ENCODE data around the gene CNOT11.
"Not testable (repeated sequence)": the region's sequence is repeated elsewhere in the genome, so short reads cannot be mapped to it uniquely, and the experiment has no call there.

CNOT11 gene

GRCh38 chr2:101252408-101253012 lies at the start of gene CNOT11:
CNOT11 (plus strand) TSS chr2:101252886; CDS start chr2:101252965, 79 bp downstream.
- DNase-seq (ENCODE audit: low read depth in 2 of 2): peak; percentile 98

DNA sequence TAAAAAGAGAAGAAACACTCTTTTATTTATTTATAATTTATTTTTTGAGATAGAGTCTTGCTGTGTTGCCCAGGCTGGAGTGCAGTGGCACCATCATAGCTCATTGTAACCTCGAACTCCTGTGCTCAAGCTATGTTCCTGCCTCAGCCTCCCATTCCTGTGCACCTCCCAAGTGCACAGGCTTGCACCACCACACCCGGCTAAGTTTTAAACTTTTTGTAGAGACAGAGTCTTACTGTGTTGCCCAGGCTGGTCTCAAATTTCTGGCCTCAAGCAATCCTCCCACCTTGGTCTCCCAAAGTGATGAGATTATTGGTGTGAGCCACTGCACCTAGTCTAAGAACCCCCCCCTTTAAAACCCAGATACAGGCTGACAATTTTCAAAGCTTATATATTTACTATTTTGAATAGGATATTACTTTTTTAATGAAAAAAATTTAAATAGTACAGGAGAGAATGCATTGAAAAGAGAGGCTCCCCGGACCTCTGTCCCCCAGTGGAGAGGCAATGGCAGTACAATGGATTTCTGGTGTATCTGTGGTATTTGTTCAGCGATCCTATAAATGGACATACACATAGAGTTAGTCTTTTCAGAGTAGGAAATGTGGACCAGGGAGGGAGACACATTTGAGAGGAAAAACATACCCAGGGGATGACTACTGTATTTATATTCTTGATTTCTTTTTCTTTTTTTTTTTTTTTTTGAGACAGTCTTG lies 48.1 kb upstream of the CNOT11 start:
- DNase-seq (ENCODE audit: low read depth in 2 of 2): no peak

GRCh38 chr2:101205521-101206479 lies 46.9 kb upstream of the CNOT11 start:
- DNase-seq (ENCODE audit: low read depth in 2 of 2): no peak

- no peak for DNase-seq (ENCODE audit: low read depth in 2 of 2)
Measured at GRCh38 chr2:101208830-101209229, 43.9 kb upstream of the CNOT11 start.

GRCh38 chr2:101219246-101219645 lies 33.4 kb upstream of the CNOT11 start:
- no peak for DNase-seq (ENCODE audit: low read depth in 2 of 2)

- DNase-seq (ENCODE audit: low read depth in 2 of 2): not testable (repeated sequence)
Measured at GRCh38 chr2:101220091-101220490, 32.6 kb upstream of the CNOT11 start.

- peak; percentile 13 to 23 for DNase-seq (ENCODE audit: low read depth in 2 of 2)
Measured at GRCh38 chr2:101223814-101224231, 28.9 kb upstream of the CNOT11 start.

DNA sequence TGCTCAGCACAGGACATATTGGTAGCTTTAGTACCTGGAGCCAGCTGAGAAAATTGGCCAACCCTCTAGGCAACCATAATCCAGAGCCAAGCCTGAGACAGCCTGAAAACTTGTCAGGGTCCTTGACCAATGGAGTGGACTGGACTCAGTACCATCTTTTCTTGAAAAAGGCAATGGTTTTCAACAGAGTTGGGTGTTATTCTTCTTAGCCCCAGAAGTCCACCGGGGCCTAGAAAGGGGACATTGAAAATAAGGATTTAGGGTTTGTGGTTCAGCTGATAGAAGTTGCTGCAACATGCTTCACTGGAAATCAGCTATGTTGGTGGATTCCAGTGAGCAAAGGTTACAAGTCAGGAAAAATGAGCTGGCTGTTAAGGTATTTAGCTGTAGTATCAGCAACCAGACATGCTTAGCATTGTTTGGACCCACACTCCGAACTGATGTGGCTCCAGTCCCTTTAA lies 22.1 kb upstream of the CNOT11 start:
- no peak for DNase-seq (ENCODE audit: low read depth in 2 of 2)

DNA sequence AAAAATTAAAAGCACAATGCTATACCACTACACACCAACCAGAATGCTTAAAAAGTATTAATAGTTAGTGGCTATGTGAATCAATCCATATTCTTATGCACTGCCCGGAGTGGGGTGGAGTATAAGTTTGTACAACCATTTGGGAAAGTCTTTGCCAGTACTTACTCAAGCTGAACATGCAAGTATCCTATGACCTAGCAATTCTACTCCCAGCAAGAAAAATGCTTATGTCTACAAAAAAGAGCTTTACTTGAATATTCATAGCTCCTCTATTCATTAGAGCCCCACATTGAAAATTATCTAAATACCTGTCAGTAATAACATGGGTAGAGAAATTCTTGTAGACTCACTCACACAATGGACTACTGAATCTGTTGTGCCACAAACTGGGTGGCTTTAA lies 21.4 kb upstream of the CNOT11 start:
- no peak for DNase-seq (ENCODE audit: low read depth in 2 of 2)

DNA sequence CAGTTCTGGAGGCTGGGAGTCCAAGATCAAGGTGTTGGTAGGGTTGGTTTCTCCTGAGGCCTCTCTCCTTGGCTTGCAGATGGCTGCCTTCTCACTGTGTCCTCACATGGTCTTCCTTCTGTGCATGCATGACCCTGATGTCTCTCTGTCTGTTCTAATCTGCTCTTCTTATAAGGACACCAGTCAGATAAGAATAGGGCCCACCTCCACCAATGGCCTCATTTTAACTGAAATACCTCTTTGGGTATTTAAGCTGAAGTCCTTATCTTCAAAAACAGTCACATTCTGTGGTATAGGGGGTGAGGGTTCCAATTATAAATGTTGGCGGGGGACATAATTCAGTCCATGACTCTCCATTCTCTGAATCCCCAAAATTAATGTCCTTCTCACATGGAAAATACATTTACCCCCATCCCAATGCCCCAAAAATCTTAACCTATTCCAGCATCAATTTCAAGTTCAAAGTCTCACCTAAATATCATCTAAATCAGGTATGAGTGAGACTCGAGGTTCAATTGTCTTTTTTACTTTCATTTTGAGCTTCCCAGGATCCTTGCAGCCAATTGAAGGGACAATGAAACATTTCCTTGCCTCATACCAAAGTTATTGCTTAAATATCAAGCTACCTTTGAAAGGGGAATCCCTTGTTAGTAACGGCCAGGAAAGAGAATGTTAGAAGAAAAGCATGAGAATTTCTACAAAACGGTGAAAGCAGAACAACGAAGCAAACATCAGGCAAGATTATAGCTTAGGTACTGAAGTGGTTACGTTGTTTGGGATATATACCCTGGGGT lies 20.6 kb upstream of the CNOT11 start:
- DNase-seq (ENCODE audit: low read depth in 2 of 2): no peak

DNA sequence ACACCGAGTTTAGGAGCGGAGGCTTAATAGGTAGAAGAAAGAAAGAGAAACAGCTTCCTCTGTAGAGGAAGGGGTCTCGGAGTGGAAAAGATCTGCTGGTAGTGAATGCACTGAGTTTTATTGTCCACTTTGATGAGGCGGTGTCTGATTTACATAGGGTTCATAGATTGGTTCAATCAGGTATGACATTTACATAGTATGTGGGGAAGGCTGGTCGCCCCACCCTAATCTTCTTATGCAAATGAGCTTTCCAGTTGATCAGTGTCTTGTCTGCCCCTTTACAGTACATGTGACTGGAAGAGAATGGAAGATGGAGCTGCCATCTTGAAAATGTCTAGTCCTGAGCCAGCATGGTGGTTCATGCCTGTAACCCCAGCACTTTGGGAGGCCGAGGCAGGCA lies 19.9 kb upstream of the CNOT11 start:
- DNase-seq (ENCODE audit: low read depth in 2 of 2): no peak

- DNase-seq (ENCODE audit: low read depth in 2 of 2): no peak
Measured at GRCh38 chr2:101234169-101234938, 18.3 kb upstream of the CNOT11 start.

DNA sequence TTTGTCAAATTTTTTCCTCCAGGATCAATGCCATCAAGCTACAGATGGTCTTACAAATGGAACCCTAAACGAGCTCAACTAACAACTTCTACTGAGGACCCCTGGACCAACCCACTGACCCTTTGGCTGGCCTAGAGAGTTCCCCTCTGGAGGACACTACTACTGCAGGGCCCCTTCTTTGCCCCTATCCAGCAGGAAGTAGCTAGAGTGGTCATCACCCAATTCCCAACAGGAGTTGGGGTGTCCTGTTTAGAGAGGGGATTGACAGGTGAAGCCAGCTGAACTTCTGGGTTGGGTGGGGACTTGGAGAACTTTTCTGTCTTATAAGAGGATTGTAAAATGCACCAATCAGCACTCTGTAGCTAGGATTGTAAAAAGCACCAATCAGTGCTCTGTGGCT lies 16.7 kb upstream of the CNOT11 start:
- not testable (repeated sequence) for DNase-seq (ENCODE audit: low read depth in 2 of 2)

- DNase-seq (ENCODE audit: low read depth in 2 of 2): not testable (repeated sequence)
Measured at GRCh38 chr2:101237944-101238343, 14.7 kb upstream of the CNOT11 start.

GRCh38 chr2:101238930-101239759 lies 13.5 kb upstream of the CNOT11 start:
- no peak for DNase-seq (ENCODE audit: low read depth in 2 of 2)

DNA sequence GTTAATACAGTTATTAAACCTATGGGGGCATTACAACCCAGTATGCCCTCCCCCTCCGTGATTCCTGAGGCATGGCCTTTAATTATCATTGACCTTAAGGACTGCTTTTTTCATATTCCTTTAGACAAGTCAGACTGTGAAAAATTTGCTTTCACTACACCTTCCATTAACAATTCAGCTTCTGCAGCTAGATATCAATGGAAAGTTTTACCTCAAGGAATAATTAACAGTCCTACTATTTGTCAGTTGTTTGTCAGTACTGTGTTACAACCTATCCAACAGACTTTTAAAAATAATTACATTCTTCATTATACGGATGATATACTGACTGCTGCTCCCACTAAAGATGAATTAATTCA lies 12.9 kb upstream of the CNOT11 start:
- DNase-seq (ENCODE audit: low read depth in 2 of 2): not testable (repeated sequence)

DNA sequence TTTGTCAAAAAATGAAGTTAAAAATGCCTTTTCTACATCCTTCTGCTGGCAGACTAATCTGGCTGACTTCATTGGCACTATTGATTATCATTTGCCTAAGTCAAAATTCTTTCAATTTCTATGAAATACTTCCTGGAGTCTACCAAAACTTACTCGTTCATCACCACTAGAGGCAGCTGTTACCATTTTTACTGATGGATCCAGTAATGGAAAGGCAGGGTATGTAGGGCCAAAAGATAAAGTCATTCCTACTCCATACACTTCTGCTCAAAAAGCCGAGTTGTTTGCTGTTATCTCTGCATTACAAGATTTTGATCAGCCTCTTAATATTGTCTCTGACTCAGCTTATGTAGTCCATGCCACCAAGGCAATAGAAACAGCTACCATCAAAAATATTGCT lies 12.0 kb upstream of the CNOT11 start:
- not testable (repeated sequence) for DNase-seq (ENCODE audit: low read depth in 2 of 2)

DNA sequence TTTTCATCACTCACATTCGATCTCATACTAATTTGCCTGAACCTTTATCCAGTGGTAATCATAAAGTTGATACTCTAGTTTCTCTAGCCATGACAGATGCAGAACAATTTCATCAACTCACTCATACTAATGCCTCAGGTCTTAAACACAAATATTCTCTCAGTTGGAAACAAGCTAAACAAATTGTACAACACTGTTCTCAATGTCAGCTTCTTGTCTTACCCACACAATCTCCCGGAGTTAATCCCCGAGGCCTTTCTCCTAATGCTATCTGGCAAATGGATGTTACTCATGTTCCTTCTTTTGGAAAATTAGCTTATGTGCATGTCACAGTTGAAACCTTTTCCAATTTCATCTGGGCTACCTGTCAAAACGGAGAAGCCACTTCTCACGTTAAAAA lies 11.5 kb upstream of the CNOT11 start:
- DNase-seq (ENCODE audit: low read depth in 2 of 2): no peak

GRCh38 chr2:101244373-101244772 lies 8.3 kb upstream of the CNOT11 start:
- DNase-seq (ENCODE audit: low read depth in 2 of 2): not testable (repeated sequence)

DNA sequence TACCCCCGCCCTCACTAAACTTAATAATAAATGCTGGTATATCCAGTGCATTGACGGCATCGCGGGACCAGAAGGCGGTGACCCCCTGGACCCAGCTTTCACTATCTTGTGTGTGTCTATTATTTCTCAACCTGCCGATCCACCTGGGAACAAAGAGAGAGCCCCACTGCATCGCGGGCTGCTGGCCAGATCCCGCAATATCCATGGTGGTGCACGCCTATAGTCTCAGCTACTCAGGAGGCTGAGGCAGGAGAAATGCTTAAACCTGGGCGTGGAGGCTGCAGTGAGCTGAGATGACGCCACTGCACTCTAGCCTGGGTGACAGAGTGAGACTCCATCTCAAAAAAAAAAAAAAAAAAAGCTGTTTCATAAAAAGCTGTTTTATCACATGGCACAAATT lies 7.8 kb upstream of the CNOT11 start:
- DNase-seq (ENCODE audit: low read depth in 2 of 2): not testable (repeated sequence)

Measured in activated CD8-positive, alpha-beta memory T cell treated with anti-CD3 and anti-CD28 coated beads for 4 hours (primary cell).